H9 (cell line): Measurements from ENCODE around the gene CFAP299. TPM values are rescaled to one million over a fixed set of nuclear protein-coding genes. Genes with fewer than 3 reads are reported as not detected.
"Not testable (repeated sequence)": the region's sequence is repeated elsewhere in the genome, so short reads cannot be mapped to it uniquely, and the experiment has no call there.

Source experiments
- DNase-seq: peaks from one replicate; pipeline ENCODE4 v3.0.0-alpha.2; 2017
- H2AFZ ChIP-seq: one replicate; pipeline ENCODE4 v1.6.1; 2013; ENCODE audit warnings: mild to moderate bottlenecking, low read length, control low read depth, moderate library complexity
- H2AK5ac ChIP-seq: 2 replicates; pipeline ENCODE4 v1.6.1; 2013; ENCODE audit warnings: low read length, control low read depth, mixed read lengths; ENCODE audit not compliant: insufficient read length
- H2BK120ac ChIP-seq: one replicate; pipeline ENCODE4 v1.6.1; 2013; ENCODE audit warnings: low read depth, mild to moderate bottlenecking, low read length, control low read depth, inconsistent platforms; ENCODE audit not compliant: poor library complexity, severe bottlenecking
- H2BK12ac ChIP-seq: 2 replicates; pipeline ENCODE4 v1.6.1; 2013; ENCODE audit warnings: low read length, control low read depth, mixed read lengths, low read depth; ENCODE audit not compliant: insufficient read length
- H2BK15ac ChIP-seq: 2 replicates; pipeline ENCODE4 v1.6.1; 2013; ENCODE audit warnings: low read depth, low read length, control low read depth
- H2BK20ac ChIP-seq: one replicate; pipeline ENCODE4 v1.6.1; 2013; ENCODE audit warnings: low read depth, mild to moderate bottlenecking, low read length, control low read depth, inconsistent platforms; ENCODE audit not compliant: poor library complexity, severe bottlenecking
- H2BK5ac ChIP-seq: 2 replicates; pipeline ENCODE4 v1.6.1; 2013; ENCODE audit warnings: low read length, control low read depth, mixed read lengths; ENCODE audit not compliant: insufficient read length
- H3K14ac ChIP-seq: 2 replicates; pipeline ENCODE4 v1.6.1; 2013; ENCODE audit warnings: low read length, control low read depth; ENCODE audit not compliant: insufficient read depth
- H3K18ac ChIP-seq: 2 replicates; pipeline ENCODE4 v1.6.1; 2013; ENCODE audit warnings: low read depth, mild to moderate bottlenecking, mixed read lengths, low read length, control low read depth; ENCODE audit not compliant: insufficient read length
- H3K23ac ChIP-seq: 2 replicates; pipeline ENCODE4 v1.6.1; 2013; ENCODE audit warnings: low read length, control low read depth, mixed read lengths, low read depth; ENCODE audit not compliant: insufficient read length
- H3K23me2 ChIP-seq: 2 replicates; pipeline ENCODE4 v1.6.1; 2013; ENCODE audit warnings: low read depth, mild to moderate bottlenecking, mixed read lengths, low read length, control low read depth; ENCODE audit not compliant: insufficient read length, poor library complexity, severe bottlenecking
- H3K27ac ChIP-seq: 2 replicates; pipeline ENCODE4 v1.5.1; 2013; ENCODE audit warnings: low read length, control low read depth, mixed read lengths, low read depth; ENCODE audit not compliant: insufficient read length
- H3K27me3 ChIP-seq: 2 replicates; pipeline ENCODE4 v1.6.1; 2013; ENCODE audit warnings: low read length, control low read depth, inconsistent platforms; ENCODE audit not compliant: insufficient read depth
- H3K4ac ChIP-seq: 2 replicates; pipeline ENCODE4 v1.6.1; 2013; ENCODE audit warnings: low read depth, mild to moderate bottlenecking, control low read depth, inconsistent platforms, low read length, moderate library complexity
- H3K4me1 ChIP-seq: 2 replicates; pipeline ENCODE4 v1.6.1; 2013; ENCODE audit warnings: low read length, control low read depth, inconsistent platforms; ENCODE audit not compliant: insufficient read depth
- H3K4me2 ChIP-seq: 2 replicates; pipeline ENCODE4 v1.6.1; 2013; ENCODE audit warnings: low read length, control low read depth, mixed read lengths; ENCODE audit not compliant: insufficient read length, insufficient read depth
- H3K56ac ChIP-seq: 2 replicates; pipeline ENCODE4 v1.6.1; 2013; ENCODE audit warnings: low read depth, mild to moderate bottlenecking, mixed read lengths, low read length, control low read depth; ENCODE audit not compliant: insufficient read length
- H3K79me1 ChIP-seq: 2 replicates; pipeline ENCODE4 v1.6.1; 2013; ENCODE audit warnings: low read depth, mild to moderate bottlenecking, moderate library complexity, low read length, control low read depth, inconsistent platforms; ENCODE audit not compliant: insufficient read depth, poor library complexity, severe bottlenecking
- H3K79me2 ChIP-seq: 2 replicates; pipeline ENCODE4 v1.6.1; 2013; ENCODE audit warnings: low read length, control low read depth, inconsistent platforms; ENCODE audit not compliant: insufficient read depth
- H3K9ac ChIP-seq: 2 replicates; pipeline ENCODE4 v1.6.1; 2013; ENCODE audit warnings: low read length, control low read depth, mixed read lengths; ENCODE audit not compliant: insufficient read length; ENCODE audit errors: extremely low read depth
- H3K9me3 ChIP-seq: one replicate; pipeline ENCODE4 v1.6.1; 2013; ENCODE audit warnings: low read depth, low read length, inconsistent platforms; ENCODE audit not compliant: control insufficient read depth
- H3T11ph ChIP-seq: one replicate; pipeline ENCODE4 v1.6.1; 2013; ENCODE audit warnings: mild to moderate bottlenecking, low read length, control low read depth, inconsistent platforms
- H4K20me1 ChIP-seq: one replicate; pipeline ENCODE4 v1.6.1; 2013; ENCODE audit not compliant: control insufficient read depth, insufficient read length, insufficient read depth
- H4K5ac ChIP-seq: 2 replicates; pipeline ENCODE4 v1.6.1; 2013; ENCODE audit warnings: low read depth, mild to moderate bottlenecking, mixed read lengths, low read length, control low read depth; ENCODE audit not compliant: insufficient read length
- H4K8ac ChIP-seq: replicated peaks from 2 replicates; pipeline ENCODE4 v1.6.1; 2013; ENCODE audit warnings: low read length, control low read depth, mixed read lengths, low read depth; ENCODE audit not compliant: insufficient read length
- H4K91ac ChIP-seq: 2 replicates; pipeline ENCODE4 v1.6.1; 2013; ENCODE audit warnings: low read depth, mild to moderate bottlenecking, moderate library complexity, mixed read lengths, low read length, control low read depth; ENCODE audit not compliant: insufficient read length
- H3K27ac Mint-ChIP-seq, 3 experiments: 2 replicates in 2 of 3; 3 replicates in 1 of 3; pipeline ENCODE4 v1.8.0; 2020 to 2021; ENCODE audit warnings: mixed read lengths in 3 of 3, mild to moderate bottlenecking in 1 of 3, moderate library complexity in 1 of 3
- H3K27me3 Mint-ChIP-seq: 2 replicates; pipeline ENCODE4 v1.8.0; 2021; ENCODE audit warnings: low read depth, mild to moderate bottlenecking, moderate library complexity, mixed read lengths
- H3K36me3 Mint-ChIP-seq, 3 experiments: 2 replicates in 2 of 3; 3 replicates in 1 of 3; pipeline ENCODE4 v1.8.0; 2020 to 2021; ENCODE audit warnings: low read depth in 3 of 3, mixed read lengths in 3 of 3; ENCODE audit not compliant: insufficient read depth in 1 of 3
- H3K4me1 Mint-ChIP-seq, 2 experiments: 2 replicates each; pipeline ENCODE4 v1.8.0; 2020; ENCODE audit warnings: mixed read lengths in 2 of 2
- H3K4me3 Mint-ChIP-seq, 2 experiments: 2 replicates in 1 of 2; 3 replicates in 1 of 2; pipeline ENCODE4 v1.8.0; 2020 to 2021; ENCODE audit warnings: mild to moderate bottlenecking in 2 of 2, mixed read lengths in 2 of 2, moderate library complexity in 1 of 2
- H3K9me3 Mint-ChIP-seq, 2 experiments: 2 replicates in 1 of 2; 3 replicates in 1 of 2; pipeline ENCODE4 v1.8.0; 2020; ENCODE audit warnings: mild to moderate bottlenecking in 2 of 2, mixed read lengths in 2 of 2, moderate library complexity in 1 of 2
- WGBS: extraction: QIAGEN DNeasy Blood & Tissue Kit; methylation state at CpG from one replicate; pipeline ENCODE4 v1.1.7; 2013; ENCODE audit warnings: missing lambda C conversion rate, low lambda C conversion rate, mixed read lengths; ENCODE audit not compliant: insufficient read length; ENCODE audit errors: extremely low coverage; 5-methylcytosine and 5-hydroxymethylcytosine counted together
- total RNA-seq: library from RNA; stranded (reverse); gene quantifications from 2 replicates; pipeline ENCODE4 v1.2.1, GENCODE V29; 2021
- TF ChIP-seq, protein P1 (sequence below): fragments of 200-600 bp; sonication (generic); conservative IDR thresholded peaks from 3 replicates; pipeline ENCODE4 v1.8.0; 2021; ENCODE audit warnings: antibody characterized with exemption, mild to moderate bottlenecking

Gene CFAP299
- total RNA-seq, 1 experiment from 2014 or later, result not detected

DNA sequence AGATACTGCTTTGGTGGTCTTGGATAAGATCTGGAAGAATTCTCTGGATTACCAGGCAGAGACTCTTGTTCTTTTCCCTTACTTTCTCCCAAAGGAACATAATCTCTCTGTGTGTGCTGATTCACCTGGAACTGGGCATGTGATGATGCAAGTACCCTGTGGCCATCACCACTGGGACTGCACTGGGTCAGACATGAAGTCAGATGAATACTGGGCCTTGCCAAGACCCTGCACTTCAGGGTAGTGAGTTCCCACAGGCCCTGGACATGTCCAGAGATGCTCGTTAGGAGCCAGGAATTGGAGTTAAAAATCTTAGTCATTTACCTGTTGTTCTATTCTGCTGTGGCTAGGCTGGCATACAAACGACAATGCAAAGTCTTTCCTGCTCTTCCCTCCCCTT is 404.8 kb downstream of the CFAP299 start:
- Histone ChIP-seq H2BK12ac (no peak overlapping the region), H3K23ac (no peak overlapping the region), H4K8ac (no peak overlapping the region), H2BK15ac (no peak overlapping the region), H2BK120ac (no peak overlapping the region), H3K14ac (no peak overlapping the region), H3K9me3 (no peaks in the 10 kb centered on the region), H2BK5ac (no peak overlapping the region), H3K56ac (no peak overlapping the region), H4K20me1 (no peaks in the 10 kb centered on the region), H3K4me2 (no peak overlapping the region), H3T11ph (no peak overlapping the region), H3K79me2 (no peaks in the 10 kb centered on the region), H4K5ac (no peak overlapping the region), H3K9ac (no peak overlapping the region), H2AFZ (no peak overlapping the region), H3K4ac (no peak overlapping the region), H2AK5ac (no peak overlapping the region), H3K27me3 (no peaks in the 10 kb centered on the region), H2BK20ac (no peak overlapping the region), H3K27ac (no peak overlapping the region), H4K91ac (no peak overlapping the region), H3K79me1 (no peaks in the 10 kb centered on the region), H3K4me1 (no peaks in the 10 kb centered on the region), H3K23me2 (no peaks in the 10 kb centered on the region), H3K18ac (no peak overlapping the region)
- no peaks in the 10 kb centered on the region for H3K4me1 Mint-ChIP-seq
- peaks cover 0 to 4% of the 10 kb centered on the region in 2 experiments; a peak in 3 of 5 replicates for H3K9me3 Mint-ChIP-seq
- DNase-seq, result no peak
- WGBS, result no CpG with 5 or more reads among the region's 2 CpGs
- no peaks in the 10 kb centered on the region for H3K27me3 Mint-ChIP-seq
- H3K36me3 Mint-ChIP-seq, result peaks cover 0 to 4% (median 2%) of the 10 kb centered on the region in 3 experiments; a peak in 3 of 7 replicates
- H3K4me3 Mint-ChIP-seq, result no peak overlapping the region
- peak overlapping the region in 1 of 3 experiments; percentile 55; a peak in 1 of 7 replicates for H3K27ac Mint-ChIP-seq
- TF ChIP-seq, protein P1, sequence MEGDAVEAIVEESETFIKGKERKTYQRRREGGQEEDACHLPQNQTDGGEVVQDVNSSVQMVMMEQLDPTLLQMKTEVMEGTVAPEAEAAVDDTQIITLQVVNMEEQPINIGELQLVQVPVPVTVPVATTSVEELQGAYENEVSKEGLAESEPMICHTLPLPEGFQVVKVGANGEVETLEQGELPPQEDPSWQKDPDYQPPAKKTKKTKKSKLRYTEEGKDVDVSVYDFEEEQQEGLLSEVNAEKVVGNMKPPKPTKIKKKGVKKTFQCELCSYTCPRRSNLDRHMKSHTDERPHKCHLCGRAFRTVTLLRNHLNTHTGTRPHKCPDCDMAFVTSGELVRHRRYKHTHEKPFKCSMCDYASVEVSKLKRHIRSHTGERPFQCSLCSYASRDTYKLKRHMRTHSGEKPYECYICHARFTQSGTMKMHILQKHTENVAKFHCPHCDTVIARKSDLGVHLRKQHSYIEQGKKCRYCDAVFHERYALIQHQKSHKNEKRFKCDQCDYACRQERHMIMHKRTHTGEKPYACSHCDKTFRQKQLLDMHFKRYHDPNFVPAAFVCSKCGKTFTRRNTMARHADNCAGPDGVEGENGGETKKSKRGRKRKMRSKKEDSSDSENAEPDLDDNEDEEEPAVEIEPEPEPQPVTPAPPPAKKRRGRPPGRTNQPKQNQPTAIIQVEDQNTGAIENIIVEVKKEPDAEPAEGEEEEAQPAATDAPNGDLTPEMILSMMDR, result no peak

DNA sequence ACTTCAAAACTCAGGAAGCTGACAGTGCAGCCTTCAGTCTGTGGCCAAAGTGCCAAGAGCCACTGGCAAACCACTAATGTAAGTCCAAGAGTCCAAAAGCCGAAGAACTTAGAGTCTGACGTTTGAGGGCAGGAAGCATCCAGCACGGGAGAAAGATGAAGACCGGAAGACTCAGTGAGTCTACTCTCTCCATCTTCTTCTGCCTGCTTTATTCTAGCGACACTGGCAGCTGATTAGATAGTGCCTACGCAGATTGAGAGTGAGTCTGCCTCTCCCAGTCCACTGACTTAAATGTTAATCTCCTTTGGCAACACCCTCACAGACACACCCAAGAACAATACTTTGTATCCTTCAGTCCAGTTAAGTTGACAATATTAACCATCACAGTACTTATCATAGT is 414.0 kb downstream of the CFAP299 start:
- not testable (repeated sequence) for H3K14ac ChIP-seq, H3K4me3 Mint-ChIP-seq, H3K9me3 Mint-ChIP-seq, H3K56ac ChIP-seq, DNase-seq, H3K9ac ChIP-seq, H2BK120ac ChIP-seq, H3K23me2 ChIP-seq, H3T11ph ChIP-seq, H2AK5ac ChIP-seq, H3K4me2 ChIP-seq, H2AFZ ChIP-seq, H3K4me1 Mint-ChIP-seq, H3K18ac ChIP-seq, H2BK12ac ChIP-seq, H3K79me2 ChIP-seq, H3K4ac ChIP-seq, H3K79me1 ChIP-seq, H4K20me1 ChIP-seq, H2BK5ac ChIP-seq, H2BK15ac ChIP-seq, H3K4me1 ChIP-seq, H3K23ac ChIP-seq, H3K9me3 ChIP-seq, H3K36me3 Mint-ChIP-seq, H2BK20ac ChIP-seq, H3K27ac Mint-ChIP-seq, H4K8ac ChIP-seq, H3K27ac ChIP-seq, H3K27me3 ChIP-seq, H4K5ac ChIP-seq, H4K91ac ChIP-seq
- WGBS, result no CpG with 5 or more reads among the region's 6 CpGs
- peaks cover 45% of the 10 kb centered on the region for H3K27me3 Mint-ChIP-seq
